Mesenchymal stem cell (in vitro differentiated cells and primary cell): ENCODE measurements around the gene PDGFC.

Experiments
- DNase-seq: peaks from one replicate; pipeline ENCODE4 v3.0.0-alpha.2; 2013
- H2AFZ ChIP-seq: one replicate; pipeline ENCODE4 v1.6.1; 2013; ENCODE audit warnings: low read depth, mild to moderate bottlenecking, control low read depth, inconsistent platforms, low read length, moderate library complexity
- H2AK5ac ChIP-seq: 2 replicates; pipeline ENCODE4 v1.6.1; 2013; ENCODE audit warnings: low read length, moderate library complexity, mild to moderate bottlenecking, inconsistent platforms; ENCODE audit not compliant: severe bottlenecking
- H2BK120ac ChIP-seq: one replicate; pipeline ENCODE4 v1.6.1; 2013; ENCODE audit warnings: low read depth, mild to moderate bottlenecking, inconsistent platforms, low read length, moderate library complexity
- H2BK12ac ChIP-seq, 2 experiments: one replicate each; pipeline ENCODE4 v1.6.1; 2013; ENCODE audit warnings: inconsistent platforms in 2 of 2, low read length in 2 of 2, mild to moderate bottlenecking in 2 of 2, moderate library complexity in 2 of 2, control low read depth in 1 of 2
- H2BK15ac ChIP-seq: one replicate; pipeline ENCODE4 v1.6.1; 2013; ENCODE audit warnings: mild to moderate bottlenecking, low read depth, inconsistent platforms; ENCODE audit not compliant: poor library complexity, severe bottlenecking
- H2BK5ac ChIP-seq: 2 replicates; pipeline ENCODE4 v1.6.1; 2013; ENCODE audit warnings: low read depth, mild to moderate bottlenecking, low read length, control low read depth, inconsistent platforms; ENCODE audit not compliant: poor library complexity, severe bottlenecking
- H3K14ac ChIP-seq, 2 experiments: one replicate each; pipeline ENCODE4 v1.6.1; 2013; ENCODE audit warnings: inconsistent platforms in 2 of 2, low read length in 2 of 2, control low read depth in 1 of 2, mild to moderate bottlenecking in 1 of 2, moderate library complexity in 1 of 2
- H3K18ac ChIP-seq, 2 experiments: one replicate each; pipeline ENCODE4 v1.6.1; 2013; ENCODE audit warnings: inconsistent platforms in 2 of 2, low read length in 2 of 2, control low read depth in 1 of 2, low read depth in 1 of 2, mild to moderate bottlenecking in 1 of 2
- H3K23ac ChIP-seq, 2 experiments: one replicate each; pipeline ENCODE4 v1.6.1; 2013; ENCODE audit warnings: inconsistent platforms in 2 of 2, low read length in 2 of 2, mild to moderate bottlenecking in 2 of 2, moderate library complexity in 2 of 2, control low read depth in 1 of 2
- H3K27ac ChIP-seq: 2 replicates; pipeline ENCODE4 v1.5.1; 2013; ENCODE audit warnings: mild to moderate bottlenecking, moderate library complexity, low read length, control low read depth, inconsistent platforms; ENCODE audit not compliant: poor library complexity, severe bottlenecking
- H3K27me3 ChIP-seq, 2 experiments: 2 replicates each; pipeline versions ENCODE4 v1.6.1 to v1.7.0; 2013; ENCODE audit warnings: low read length in 2 of 2, mild to moderate bottlenecking in 2 of 2, moderate library complexity in 2 of 2, control low read depth in 1 of 2, inconsistent platforms in 1 of 2; ENCODE audit not compliant: control insufficient read depth in 1 of 2, insufficient read depth in 1 of 2
- H3K36me3 ChIP-seq, 2 experiments: 2 replicates each; pipeline versions ENCODE4 v1.6.1 to v1.7.0; 2013; ENCODE audit warnings: low read length in 2 of 2, control low read depth in 1 of 2, inconsistent platforms in 1 of 2, low read depth in 1 of 2, mild to moderate bottlenecking in 1 of 2; ENCODE audit not compliant: insufficient read depth in 2 of 2, control insufficient read depth in 1 of 2
- H3K4ac ChIP-seq, 2 experiments: one replicate each; pipeline ENCODE4 v1.6.1; 2013; ENCODE audit warnings: inconsistent platforms in 2 of 2, low read length in 2 of 2, mild to moderate bottlenecking in 2 of 2, moderate library complexity in 2 of 2, control low read depth in 1 of 2, low read depth in 1 of 2
- H3K4me1 ChIP-seq: 2 replicates; pipeline ENCODE4 v1.6.1; 2013; ENCODE audit warnings: low read depth, low read length, control low read depth; ENCODE audit not compliant: control insufficient read depth, insufficient read depth
- H3K4me2 ChIP-seq: 2 replicates; pipeline ENCODE4 v1.6.1; 2013; ENCODE audit warnings: low read length, mild to moderate bottlenecking, inconsistent platforms; ENCODE audit not compliant: poor library complexity, severe bottlenecking
- H3K4me3 ChIP-seq, 2 experiments: 2 replicates each; pipeline versions ENCODE4 v1.5.1 to v1.7.0; 2013; ENCODE audit warnings: low read length in 2 of 2, mild to moderate bottlenecking in 2 of 2, control low read depth in 1 of 2, low read depth in 1 of 2; ENCODE audit not compliant: insufficient read depth in 1 of 2
- H3K79me1 ChIP-seq: replicated peaks from 2 replicates; pipeline ENCODE4 v1.6.1; 2013; ENCODE audit warnings: mild to moderate bottlenecking, control low read depth, low read length, inconsistent platforms; ENCODE audit not compliant: poor library complexity, severe bottlenecking
- H3K9ac ChIP-seq: 2 replicates; pipeline ENCODE4 v1.7.0; 2013; ENCODE audit warnings: mild to moderate bottlenecking, low read length, moderate library complexity
- H3K9me3 ChIP-seq: 2 replicates; pipeline ENCODE4 v1.7.0; 2013; ENCODE audit warnings: mild to moderate bottlenecking, low read length; ENCODE audit not compliant: control insufficient read depth
- H4K8ac ChIP-seq: one replicate; pipeline ENCODE4 v1.6.1; 2013; ENCODE audit warnings: inconsistent platforms, mild to moderate bottlenecking, low read length, moderate library complexity
- H4K91ac ChIP-seq: one replicate; pipeline ENCODE4 v1.6.1; 2013; ENCODE audit warnings: mild to moderate bottlenecking, low read length, inconsistent platforms
- WGBS: methylation state at CpG from one replicate; pipeline ENCODE4 v1.1.7; 2013; ENCODE audit warnings: mixed read lengths; 5-methylcytosine and 5-hydroxymethylcytosine counted together

The PDGFC gene

DNA sequence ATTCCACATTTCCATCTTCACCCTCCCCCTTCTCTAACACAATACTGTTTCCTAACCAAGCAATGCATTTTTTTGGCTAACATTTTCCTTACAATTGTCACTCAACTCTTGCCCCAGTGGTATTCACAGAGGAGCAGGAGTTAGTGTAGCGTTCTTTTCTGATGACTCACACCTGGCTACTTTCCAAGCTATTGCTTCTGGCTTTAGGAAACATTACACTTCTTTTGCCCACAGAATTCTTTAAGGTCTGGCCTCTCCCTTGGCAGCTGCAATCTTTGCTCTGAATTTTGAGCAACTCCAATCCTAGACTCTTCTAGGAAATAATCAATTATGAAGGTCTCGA is 27.5 kb upstream of the PDGFC start:
- H3K27me3 ChIP-seq: no peaks in the 10 kb centered on the region
- no peak overlapping the region for H3K23ac ChIP-seq
- 0% methylated on average over 2 of the region's 2 CpGs for WGBS
- H2AK5ac ChIP-seq: no peak overlapping the region
- no peak overlapping the region for H2BK15ac ChIP-seq
- H3K79me1 ChIP-seq: no peaks in the 10 kb centered on the region
- H3K36me3 ChIP-seq: no peaks in the 10 kb centered on the region
- H4K91ac ChIP-seq: no peak overlapping the region
- no peak overlapping the region for H3K18ac ChIP-seq
- H2AFZ ChIP-seq: no peak overlapping the region
- H3K4me3 ChIP-seq: no peak overlapping the region
- H3K4me2 ChIP-seq: no peak overlapping the region
- H3K4ac ChIP-seq: no peak overlapping the region
- H2BK120ac ChIP-seq: no peak overlapping the region
- peaks cover 2% of the 10 kb centered on the region for H3K4me1 ChIP-seq
- no peak overlapping the region for H2BK12ac ChIP-seq
- peaks cover 19% of the 10 kb centered on the region for H3K9me3 ChIP-seq
- peak; percentile 96 for DNase-seq
- H3K14ac ChIP-seq: no peak overlapping the region
- peak overlapping the region; percentile 91 for H3K27ac ChIP-seq
- no peak overlapping the region for H3K9ac ChIP-seq
- H4K8ac ChIP-seq: no peak overlapping the region
- H2BK5ac ChIP-seq: no peak overlapping the region

DNA sequence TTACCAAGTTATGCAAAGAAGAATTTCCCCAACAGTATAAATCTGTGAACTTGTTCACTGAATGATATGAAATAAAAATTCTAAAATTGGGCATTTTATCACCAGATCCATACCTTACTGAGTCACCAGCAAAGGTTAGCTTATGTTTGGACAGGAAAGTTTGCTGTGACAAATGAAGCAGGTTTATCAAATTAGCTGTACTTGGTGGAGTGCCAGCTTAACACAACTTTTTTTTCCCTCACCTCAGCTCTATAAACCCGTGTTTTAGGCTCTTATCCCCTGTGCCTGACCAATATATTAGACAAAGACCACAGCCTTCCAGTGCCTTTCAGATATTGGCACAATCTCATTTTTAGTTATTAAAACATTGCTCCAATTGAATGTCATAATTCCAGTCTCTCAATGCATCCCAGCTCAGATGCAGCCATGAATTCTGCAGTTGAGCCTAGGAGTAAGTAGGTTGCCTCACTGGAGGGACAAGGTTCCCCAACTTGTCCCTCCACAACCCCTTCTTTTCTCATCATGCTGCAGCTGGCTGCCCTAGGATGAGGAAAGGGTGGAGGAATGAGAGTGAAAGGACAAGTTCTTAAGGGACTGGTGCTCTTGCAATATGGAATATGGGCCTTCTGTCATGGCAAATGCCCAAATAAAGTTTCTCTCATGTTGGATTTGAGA is 27.0 kb upstream of the PDGFC start:
- Histone ChIP-seq H3K18ac (peak overlapping the region; percentile 3 to 72), H3K9ac (no peak overlapping the region), H2BK5ac (peak overlapping the region; percentile 6), H3K9me3 (peaks cover 19% of the 10 kb centered on the region), H2AFZ (no peak overlapping the region), H3K79me1 (no peaks in the 10 kb centered on the region), H2BK120ac (peak overlapping the region; percentile 1), H3K27ac (peak overlapping the region; percentile 76), H4K91ac (no peak overlapping the region), H3K14ac (no peak overlapping the region), H3K27me3 (no peaks in the 10 kb centered on the region), H3K4ac (peak overlapping the region in 1 of 2 experiments; percentile 42), H3K23ac (no peak overlapping the region), H2AK5ac (peak overlapping the region; percentile 25), H2BK15ac (peak overlapping the region; percentile 15), H4K8ac (no peak overlapping the region), H3K4me1 (peaks cover 2% of the 10 kb centered on the region), H3K4me2 (no peak overlapping the region), H3K36me3 (no peaks in the 10 kb centered on the region), H3K4me3 (no peak overlapping the region), H2BK12ac (peak overlapping the region in 1 of 2 experiments; percentile 2)
- WGBS: 57% methylated on average over 1 of the region's 1 CpG
- DNase-seq: no peak

DNA sequence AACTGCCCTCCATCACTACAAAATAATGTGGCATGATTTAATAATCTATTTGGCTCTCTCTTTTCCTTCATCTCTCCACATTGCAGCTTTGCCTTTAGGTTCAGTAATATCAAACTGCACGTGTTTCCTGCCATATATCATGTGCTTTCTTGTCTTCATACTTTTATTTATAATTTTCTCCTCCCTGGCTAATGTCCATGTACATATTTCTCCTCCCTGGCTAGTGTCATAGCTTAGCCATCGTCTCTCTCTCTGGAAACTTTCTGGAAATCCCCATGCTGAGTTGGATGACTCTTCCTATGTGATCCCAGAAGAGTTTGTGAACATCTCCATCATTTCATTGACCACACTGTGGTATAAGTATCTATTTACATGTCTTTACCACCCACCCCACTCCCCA is 21.3 kb upstream of the PDGFC start:
- Histone ChIP-seq H3K27ac (no peak overlapping the region), H4K91ac (no peak overlapping the region), H2BK5ac (no peak overlapping the region), H2AK5ac (no peak overlapping the region), H3K79me1 (no peaks in the 10 kb centered on the region), H3K18ac (no peak overlapping the region), H4K8ac (no peak overlapping the region), H3K4me1 (peaks cover 1% of the 10 kb centered on the region), H3K9me3 (peaks cover 33% of the 10 kb centered on the region), H3K36me3 (no peaks in the 10 kb centered on the region), H3K27me3 (no peaks in the 10 kb centered on the region), H2BK15ac (no peak overlapping the region), H3K14ac (no peak overlapping the region), H3K9ac (no peak overlapping the region), H3K23ac (no peak overlapping the region), H3K4ac (no peak overlapping the region), H3K4me2 (no peak overlapping the region), H2BK120ac (no peak overlapping the region), H3K4me3 (no peak overlapping the region), H2AFZ (no peak overlapping the region), H2BK12ac (no peak overlapping the region)
- 65% methylated on average over 2 of the region's 2 CpGs for whole genome bisulfite sequencing
- no peak for DNase-seq

DNA sequence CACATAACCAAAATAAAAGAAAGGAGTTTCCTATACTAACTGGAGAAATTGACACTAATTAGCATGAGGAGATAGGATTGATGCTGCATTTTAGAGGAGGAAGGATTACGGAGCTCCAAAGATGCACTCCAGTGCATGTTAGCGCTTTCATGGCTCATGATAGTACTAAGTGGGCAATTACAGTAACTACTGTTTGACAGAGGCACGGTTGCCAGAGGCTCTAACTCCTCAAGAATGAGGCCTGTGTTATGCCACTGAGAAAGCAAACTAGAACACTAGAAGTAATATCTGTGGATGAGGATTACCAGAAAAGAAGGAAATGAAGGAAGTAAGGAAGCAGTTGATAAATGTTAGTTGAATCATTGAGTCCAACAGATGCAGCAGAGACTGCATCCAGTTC is 19.6 kb upstream of the PDGFC start:
- H4K91ac ChIP-seq: no peak overlapping the region
- WGBS: 89% methylated on average over 3 of the region's 3 CpGs
- H3K36me3 ChIP-seq: no peaks in the 10 kb centered on the region
- no peak overlapping the region for H4K8ac ChIP-seq
- no peak overlapping the region for H2AK5ac ChIP-seq
- no peak overlapping the region for H3K4me2 ChIP-seq
- H3K27ac ChIP-seq: no peak overlapping the region
- no peak overlapping the region for H2BK120ac ChIP-seq
- DNase-seq: no peak
- H3K18ac ChIP-seq: no peak overlapping the region
- H2BK12ac ChIP-seq: no peak overlapping the region
- H3K27me3 ChIP-seq: no peaks in the 10 kb centered on the region
- no peaks in the 10 kb centered on the region for H3K79me1 ChIP-seq
- H3K4me3 ChIP-seq: no peak overlapping the region
- peaks cover 18% of the 10 kb centered on the region for H3K9me3 ChIP-seq
- H3K4ac ChIP-seq: no peak overlapping the region
- no peak overlapping the region for H2BK5ac ChIP-seq
- H3K14ac ChIP-seq: no peak overlapping the region
- H2BK15ac ChIP-seq: no peak overlapping the region
- peaks cover 1% of the 10 kb centered on the region for H3K4me1 ChIP-seq
- H3K23ac ChIP-seq: no peak overlapping the region
- H3K9ac ChIP-seq: no peak overlapping the region
- no peak overlapping the region for H2AFZ ChIP-seq
